ENCODE measurements around the gene REC8. TPM values are rescaled to one million over a fixed set of nuclear protein-coding genes. Genes with fewer than 3 reads are reported as not detected.

REC8 gene
- total RNA-seq, 1 donor from 2014 or later: 18.4 TPM

- ATAC-seq: no peak
- peak overlapping the region; percentile 81 for H3K4me3 ChIP-seq
- no peak for DNase-seq
- H3K4me1 ChIP-seq: peaks cover 28% of the 10 kb centered on the region
- H3K9me3 ChIP-seq: no peaks in the 10 kb centered on the region
- H3K27ac ChIP-seq: peak overlapping the region; percentile 98
- TF ChIP-seq CTCF (IDR thresholded peaks at IDR 0.05): no peak
- intact Hi-C loops (cut with DNase I): no loop called here
- H3K36me3 ChIP-seq: peaks cover 40% of the 10 kb centered on the region
- H3K27me3 ChIP-seq (ENCODE audit: low read depth): no peaks in the 10 kb centered on the region
Observed at GRCh38 chr14:24194186-24194872, 22.4 kb downstream of the REC8 start.

- Histone ChIP-seq H3K36me3 (peaks cover 39% of the 10 kb centered on the region), H3K4me1 (peaks cover 28% of the 10 kb centered on the region), H3K9me3 (no peaks in the 10 kb centered on the region), H3K27ac (peak overlapping the region; percentile 98), H3K4me3 (peak overlapping the region; percentile 81), H3K27me3 (ENCODE audit: low read depth) (no peaks in the 10 kb centered on the region)
- TF ChIP-seq CTCF (IDR thresholded peaks at IDR 0.05): no peak
- intact Hi-C loops (cut with DNase I): no loop called here
- DNase-seq: no peak
- peak in 1 of 2 donors; percentile 0 for ATAC-seq
Observed at GRCh38 chr14:24194873-24195185, 22.9 kb downstream of the REC8 start.

- peaks cover 28% of the 10 kb centered on the region for H3K4me1 ChIP-seq
- TF ChIP-seq CTCF (IDR thresholded peaks at IDR 0.05): no peak
- H3K27me3 ChIP-seq (ENCODE audit: low read depth): no peaks in the 10 kb centered on the region
- peak within 1 kb of the TSS; percentile 98 for H3K27ac ChIP-seq
- peak within 1 kb of the TSS; percentile 81 for H3K4me3 ChIP-seq
- intact Hi-C loops (cut with DNase I): no loop called here
- ATAC-seq (peak; percentile 96 to 98), DNase-seq (peak; percentile 94)
- no peaks in the 10 kb centered on the region for H3K9me3 ChIP-seq
- H3K36me3 ChIP-seq: peaks cover 33% of the 10 kb centered on the region
Observed at GRCh38 chr14:24195186-24196070, 23.5 kb downstream of the REC8 start, which contains the start of gene TM9SF1. Gene TM9SF1 (minus strand): TSS chr14:24195441. CDS start chr14:24195019, 422 bp downstream.

- intact Hi-C loops (cut with DNase I): no loop called here
- Histone ChIP-seq H3K27me3 (ENCODE audit: low read depth) (no peaks in the 10 kb centered on the region), H3K4me1 (peaks cover 28% of the 10 kb centered on the region), H3K27ac (peak overlapping the region; percentile 98), H3K36me3 (peaks cover 33% of the 10 kb centered on the region), H3K9me3 (no peaks in the 10 kb centered on the region), H3K4me3 (peak overlapping the region; percentile 81)
- TF ChIP-seq CTCF (IDR thresholded peaks at IDR 0.05): no peak
- DNase-seq: no peak
- ATAC-seq: peak; percentile 29 to 38
Observed at GRCh38 chr14:24196071-24197055, 24.5 kb downstream of the REC8 start.

- Histone ChIP-seq H3K27ac (no peak overlapping the region), H3K4me3 (peak overlapping the region; percentile 81), H3K36me3 (peaks cover 31% of the 10 kb centered on the region), H3K4me1 (peaks cover 28% of the 10 kb centered on the region), H3K27me3 (ENCODE audit: low read depth) (no peaks in the 10 kb centered on the region), H3K9me3 (no peaks in the 10 kb centered on the region)
- ATAC-seq (no peak), DNase-seq (no peak)
- TF ChIP-seq CTCF (IDR thresholded peaks at IDR 0.05): no peak
- intact Hi-C loops (cut with DNase I): no loop called here
Observed at GRCh38 chr14:24197056-24197450, 25.2 kb downstream of the REC8 start.
